Activated effector memory CD4-positive, alpha-beta T cell treated with anti-CD3 and anti-CD28 coated beads, Interleukin-2, amount 50 U/mL, for 16 hours (primary cell): ENCODE measurements around the gene TNK1.
A peak's percentile ranks its signal among the peaks of the same experiment; 100 is the strongest.
"Not testable (repeated sequence)": the region's sequence is repeated elsewhere in the genome, so short reads cannot be mapped to it uniquely, and the experiment has no call there.

Experiments
- DNase-seq: peaks from one replicate; pipeline ENCODE4 v3.0.0-alpha.2; 2020

TNK1 gene

DNA sequence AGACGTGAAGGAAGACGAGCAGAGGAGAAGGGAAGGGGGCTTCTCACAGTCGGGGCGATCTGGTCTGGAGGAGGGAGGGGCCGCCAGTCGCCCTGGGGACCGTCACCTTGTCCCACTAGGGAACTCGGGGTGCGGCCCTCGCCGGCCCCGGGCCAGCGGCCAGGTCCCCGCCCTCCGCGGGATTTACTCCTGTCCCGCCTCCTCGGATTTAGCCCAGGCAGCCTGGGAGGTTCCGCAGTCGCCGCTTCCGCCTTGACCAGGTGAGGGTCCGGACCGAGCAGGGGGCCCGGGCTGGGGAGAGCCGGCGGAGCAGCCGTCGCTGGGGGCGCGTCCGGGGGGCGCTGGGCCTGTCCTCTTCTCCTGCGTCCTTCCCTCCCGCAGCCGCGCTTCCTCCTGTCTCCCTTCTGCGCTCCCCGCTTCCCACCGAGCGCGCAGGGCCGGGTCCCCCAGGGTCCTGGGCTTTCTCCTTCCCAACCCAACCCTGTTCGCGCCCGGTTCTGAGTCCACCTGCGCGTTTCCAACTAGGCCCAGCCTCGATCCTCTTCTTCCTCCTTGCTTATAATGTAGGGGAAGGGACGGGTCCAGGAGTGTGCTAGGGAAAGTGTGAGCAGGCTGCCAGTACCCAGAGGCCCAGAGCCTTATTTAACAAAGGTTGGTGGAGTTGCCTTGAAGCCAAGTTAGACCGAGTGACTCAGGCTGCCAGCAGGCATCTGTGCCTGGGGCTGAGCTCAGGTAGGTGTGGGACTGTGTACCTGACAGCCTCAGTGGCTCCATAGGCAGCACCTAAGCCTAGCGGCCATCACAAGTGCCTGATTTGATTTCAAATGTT, at the start of gene TNK1:
TNK1 (plus strand) TSS at position 235 of the 829 bp plus-strand sequence. CDS start 1,838 bp downstream, outside the sequence.
- DNase-seq, result no peak

DNA sequence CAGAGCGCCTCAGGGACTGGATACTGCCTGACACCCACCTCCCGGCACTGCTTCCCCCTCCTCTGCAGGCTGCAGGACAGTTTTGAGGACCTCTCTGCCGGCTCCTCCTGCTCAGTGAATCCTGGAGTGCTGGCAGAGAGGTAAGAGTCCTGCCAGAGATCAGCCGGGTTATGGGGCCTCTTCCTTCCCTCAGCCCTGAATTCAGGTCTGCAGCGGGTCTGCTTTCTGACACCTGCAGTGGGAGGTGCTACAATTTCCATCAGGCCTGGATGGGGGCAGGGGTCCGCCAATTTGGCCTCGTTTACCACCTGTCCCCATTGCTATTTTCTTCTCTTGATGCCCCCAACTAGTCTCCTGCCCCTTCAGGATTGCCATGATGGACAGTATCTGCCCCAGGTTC, 48.8 kb upstream of the TNK1 start:
- no peak for DNase-seq

DNA sequence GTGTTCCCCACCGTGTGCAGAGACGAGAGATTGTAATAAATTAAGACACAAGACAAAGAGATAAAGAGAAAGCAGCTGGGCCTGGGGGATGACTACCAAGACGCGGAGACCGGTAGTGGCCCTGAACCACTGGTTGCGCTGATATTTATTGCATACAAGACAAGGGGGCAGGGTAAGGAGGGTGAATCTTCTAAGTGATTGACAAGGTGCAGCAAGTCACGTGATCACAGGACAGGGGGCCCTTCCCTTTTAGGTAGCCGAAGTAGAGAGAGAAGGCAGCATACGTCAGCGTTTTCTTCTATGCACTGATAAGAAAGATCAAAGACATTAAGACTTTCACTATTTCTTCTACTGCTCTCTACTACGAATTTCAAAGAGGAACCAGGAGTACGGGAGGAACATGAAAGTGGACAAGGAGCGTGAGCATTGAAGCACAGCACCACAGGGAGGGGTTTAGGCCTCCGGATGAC, 48.3 kb upstream of the TNK1 start:
- peak; percentile 78 for DNase-seq

DNA sequence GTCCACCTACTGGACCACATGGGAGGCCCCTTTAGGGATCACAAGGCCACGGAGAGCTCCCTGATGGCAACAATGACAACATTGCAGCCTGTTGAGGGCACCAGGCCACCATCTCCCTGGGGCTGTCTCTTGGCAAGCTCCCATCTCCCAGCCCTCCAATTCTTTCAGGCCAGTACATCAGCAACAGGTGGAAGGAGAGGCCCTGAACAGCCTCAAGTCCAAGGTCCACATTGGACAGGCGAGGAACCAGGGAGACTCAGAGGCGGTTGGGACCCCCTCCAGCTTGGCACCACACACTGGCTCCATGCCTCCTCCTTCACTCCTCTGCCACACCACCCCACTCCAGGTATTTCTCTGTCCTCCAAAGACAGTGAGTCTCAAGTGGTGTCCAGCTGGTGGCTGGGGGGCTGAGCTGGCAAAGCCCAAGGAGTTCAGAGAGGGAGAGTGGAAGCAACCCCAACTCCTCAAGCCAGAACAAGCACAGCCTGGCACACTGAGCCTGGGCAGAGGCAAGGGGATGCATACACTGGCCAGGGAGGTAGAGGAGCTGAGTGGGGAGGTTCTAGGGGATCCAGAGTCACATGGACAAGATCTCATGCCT, 45.9 kb upstream of the TNK1 start:
- no peak for DNase-seq

DNA sequence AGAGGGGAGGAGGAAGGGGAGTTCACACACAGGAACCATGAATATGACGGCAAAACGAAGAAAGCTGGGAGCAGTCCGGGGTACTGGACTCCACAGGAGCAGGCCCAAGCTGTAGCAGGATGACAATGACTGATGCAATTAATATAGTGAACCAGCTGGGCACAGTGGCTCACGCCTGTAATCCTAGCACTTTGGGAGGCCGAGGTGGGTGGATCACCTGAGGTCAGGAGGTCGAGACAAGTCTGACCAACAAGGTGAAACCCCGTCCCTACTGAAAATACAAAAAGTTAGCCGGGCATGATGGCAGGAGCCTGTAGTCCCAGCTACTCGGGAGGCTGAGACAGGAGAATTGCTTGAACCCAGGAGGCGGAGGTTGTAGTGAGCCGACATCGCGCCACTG, 45.1 kb upstream of the TNK1 start:
- DNase-seq, result not testable (repeated sequence)

DNA sequence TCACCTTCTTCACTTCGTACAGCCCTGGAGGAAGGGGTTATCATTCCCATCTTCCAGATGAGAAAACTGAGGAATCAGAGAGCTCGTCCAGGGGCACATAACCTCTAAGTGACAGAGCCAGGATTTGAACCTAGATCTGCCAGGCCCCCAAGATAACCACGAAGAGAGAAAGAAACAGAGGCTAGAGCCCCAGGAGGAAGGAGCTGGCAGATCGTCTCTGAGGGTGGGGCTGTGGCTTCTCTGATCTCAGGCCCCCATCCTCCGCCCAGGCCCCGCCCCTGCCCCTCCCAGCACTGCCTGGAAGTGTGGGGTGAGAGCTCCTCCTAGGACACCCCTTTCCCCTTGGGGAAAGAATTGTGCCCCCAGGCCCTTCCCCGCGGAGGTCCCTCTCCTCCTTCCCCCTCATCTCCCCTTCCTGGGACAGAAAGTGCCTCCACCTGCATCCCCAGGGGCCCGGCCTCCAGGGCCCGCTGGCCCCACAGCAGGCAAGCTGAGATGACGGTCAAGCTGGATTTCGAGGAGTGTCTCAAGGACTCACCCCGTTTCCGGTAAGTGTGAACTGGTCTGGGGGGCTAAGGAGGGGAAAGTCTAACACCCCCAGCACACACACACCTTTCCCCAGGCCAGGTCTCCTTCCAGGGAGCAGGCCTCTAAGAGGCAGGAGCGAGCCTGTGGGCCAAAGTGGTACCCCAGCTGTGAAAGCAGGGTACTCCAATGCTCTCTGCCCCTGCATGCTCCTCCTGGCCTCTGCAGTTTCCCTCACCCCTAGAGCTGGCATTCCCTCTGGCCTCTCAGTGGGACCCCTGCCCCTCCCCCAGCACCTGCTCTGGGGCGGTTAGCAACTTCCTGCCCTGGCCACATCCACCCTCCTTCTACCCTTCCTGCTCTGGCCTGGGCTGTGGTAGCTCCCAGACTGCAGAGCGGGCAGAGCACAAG, 44.4 kb upstream of the TNK1 start, which contains the start of gene ACAP1:
ACAP1 (plus strand) TSS at position 290 of the 936 bp plus-strand sequence; CDS start at position 496, 206 bp downstream.
- peak; percentile 94 for DNase-seq

DNA sequence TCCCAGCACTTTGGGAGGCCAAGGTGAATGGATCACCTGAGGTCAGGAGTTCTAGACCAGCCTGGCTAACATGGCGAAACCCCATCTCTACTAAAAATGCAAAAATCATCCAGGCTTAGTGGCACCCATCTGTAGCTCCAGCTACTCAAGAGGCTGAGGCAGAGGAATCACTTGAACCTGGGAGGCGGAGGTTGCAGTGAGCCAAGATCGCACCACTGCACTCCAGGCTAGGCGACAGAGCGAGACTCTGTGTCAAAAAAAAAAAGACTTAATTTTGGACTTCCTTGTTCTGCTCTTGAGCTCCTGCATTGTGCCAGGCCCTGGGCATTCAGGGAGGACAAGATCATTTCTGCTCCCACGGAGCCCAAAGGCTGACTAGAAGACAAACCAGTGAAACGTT, 43.3 kb upstream of the TNK1 start:
- DNase-seq, result not testable (repeated sequence)

DNA sequence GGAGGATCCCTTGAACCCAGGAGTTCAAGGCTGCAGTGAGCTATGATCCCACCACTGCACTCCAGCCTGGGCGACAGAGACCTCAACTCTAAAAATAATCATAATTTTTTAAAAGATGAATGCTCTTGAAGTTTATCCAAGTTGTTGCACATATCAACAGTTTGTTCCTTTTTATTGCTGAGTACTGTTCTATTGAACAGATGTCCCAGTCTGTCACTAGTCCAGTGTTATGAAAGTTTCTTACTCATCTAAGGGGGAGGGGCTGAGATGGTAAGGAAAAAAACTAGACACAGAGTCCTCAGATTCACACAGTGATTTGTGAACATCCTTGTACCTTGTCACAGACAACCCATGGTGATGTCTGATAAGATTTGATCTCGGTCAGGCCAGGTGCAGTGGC, 40.7 kb upstream of the TNK1 start:
- no peak for DNase-seq

DNA sequence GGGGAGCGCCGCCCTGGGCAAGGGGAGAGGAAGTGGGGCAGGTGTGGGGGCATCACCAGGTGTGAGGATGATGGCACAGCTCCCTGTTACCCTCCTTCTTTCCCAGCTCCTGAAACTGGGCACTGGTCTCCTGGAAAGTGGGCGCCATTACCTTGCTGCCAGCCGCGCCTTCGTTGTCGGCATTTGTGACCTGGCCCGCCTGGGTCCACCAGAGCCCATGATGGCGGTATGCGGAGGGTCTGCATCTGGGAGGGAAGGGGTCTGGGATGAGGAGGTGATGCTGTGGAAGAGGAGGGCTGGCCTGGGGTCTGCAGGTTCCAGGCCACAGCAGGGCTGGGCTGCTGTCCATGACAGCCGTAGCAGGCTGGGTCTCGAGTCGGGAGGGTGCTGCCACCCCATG, 39.0 kb upstream of the TNK1 start:
- no peak for DNase-seq

DNA sequence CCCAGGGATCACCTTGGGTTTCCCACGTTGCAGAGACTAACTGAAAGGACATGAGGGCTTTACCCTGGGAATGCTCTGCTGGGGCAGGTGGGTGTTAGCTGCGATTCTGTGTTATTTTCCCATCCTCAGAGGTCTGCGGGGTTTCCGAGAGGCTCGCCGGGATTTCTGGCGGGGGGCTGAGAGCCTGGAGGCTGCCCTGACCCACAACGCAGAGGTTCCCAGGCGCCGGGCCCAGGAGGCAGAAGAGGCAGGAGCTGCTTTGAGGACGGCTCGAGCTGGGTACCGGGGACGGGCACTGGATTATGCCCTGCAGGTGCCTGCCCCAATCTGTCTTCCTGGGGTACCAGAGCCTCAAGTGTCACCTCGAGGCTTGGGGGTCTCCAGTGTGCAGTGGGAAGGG, 37.6 kb upstream of the TNK1 start:
- no peak for DNase-seq

DNA sequence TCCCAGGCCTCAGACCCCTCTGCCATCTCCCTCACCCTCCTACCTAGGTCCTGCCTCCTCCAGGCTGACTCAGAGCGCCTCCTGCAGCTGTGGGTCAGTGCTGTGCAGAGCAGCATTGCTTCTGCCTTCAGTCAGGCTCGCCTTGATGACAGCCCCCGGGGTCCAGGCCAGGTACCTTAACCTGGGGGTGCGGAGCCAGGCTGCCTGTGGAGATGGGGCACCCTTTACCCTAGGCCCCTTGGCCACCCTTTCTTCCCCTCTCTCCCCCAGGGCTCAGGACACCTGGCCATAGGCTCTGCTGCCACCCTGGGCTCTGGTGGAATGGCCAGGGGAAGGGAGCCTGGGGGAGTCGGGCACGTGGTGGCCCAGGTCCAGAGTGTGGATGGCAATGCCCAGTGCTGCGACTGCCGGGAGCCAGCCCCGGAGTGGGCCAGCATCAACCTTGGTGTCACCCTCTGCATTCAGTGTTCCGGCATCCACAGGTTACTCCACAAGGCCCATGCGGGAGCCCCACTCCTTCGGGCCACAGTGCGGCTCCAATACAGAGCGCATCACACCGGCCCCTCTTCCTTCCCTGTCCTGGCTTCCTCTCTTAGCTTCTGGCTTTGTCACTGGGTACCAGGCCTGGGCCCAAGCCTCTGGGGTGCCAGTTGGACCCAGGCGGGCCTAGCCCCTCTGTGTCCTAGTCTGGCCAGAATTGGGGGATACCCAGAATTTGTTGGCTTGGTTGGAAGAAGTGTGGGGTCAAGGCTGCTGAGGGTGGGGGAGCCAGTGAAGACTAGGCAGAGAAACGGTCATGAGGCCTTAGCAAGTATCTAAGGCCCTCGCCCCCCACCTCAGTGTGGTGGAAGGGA, 33.9 kb upstream of the TNK1 start:
- DNase-seq, result no peak

DNA sequence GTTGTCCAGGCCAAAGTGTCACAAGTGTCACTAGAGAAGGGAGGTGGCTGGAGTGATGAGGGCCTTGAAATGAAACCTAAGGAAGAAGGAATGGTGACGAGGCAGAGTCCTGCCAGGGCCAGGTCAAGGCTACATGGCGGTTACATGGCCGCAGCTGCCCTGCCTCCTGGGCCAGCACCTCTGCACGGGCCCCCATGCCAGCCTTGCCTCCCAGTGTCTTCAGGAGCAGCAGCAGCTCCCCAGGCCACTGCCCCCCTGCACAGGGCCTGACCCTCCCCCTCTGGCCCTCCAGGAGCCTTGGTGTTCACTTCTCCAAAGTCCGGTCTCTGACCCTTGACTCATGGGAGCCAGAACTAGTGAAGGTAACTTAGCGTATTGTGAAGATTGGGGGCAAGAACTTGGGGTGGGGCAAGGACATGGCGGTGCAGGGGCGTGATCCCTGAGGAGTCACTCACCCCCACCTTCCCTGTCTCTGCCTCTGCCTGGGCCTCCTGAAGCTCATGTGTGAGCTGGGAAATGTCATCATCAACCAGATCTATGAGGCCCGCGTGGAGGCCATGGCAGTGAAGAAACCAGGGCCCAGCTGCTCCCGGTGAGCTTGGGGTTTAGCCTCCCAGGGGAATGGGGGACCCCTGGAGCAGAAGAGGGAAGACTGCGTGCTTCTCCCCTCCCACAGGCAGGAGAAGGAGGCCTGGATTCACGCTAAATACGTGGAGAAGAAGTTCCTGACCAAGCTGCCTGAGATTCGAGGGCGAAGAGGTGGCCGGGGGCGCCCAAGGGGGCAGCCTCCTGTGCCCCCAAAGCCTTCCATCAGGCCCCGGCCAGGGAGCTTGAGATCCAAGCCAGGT, 33.0 kb upstream of the TNK1 start:
- DNase-seq, result no peak

DNA sequence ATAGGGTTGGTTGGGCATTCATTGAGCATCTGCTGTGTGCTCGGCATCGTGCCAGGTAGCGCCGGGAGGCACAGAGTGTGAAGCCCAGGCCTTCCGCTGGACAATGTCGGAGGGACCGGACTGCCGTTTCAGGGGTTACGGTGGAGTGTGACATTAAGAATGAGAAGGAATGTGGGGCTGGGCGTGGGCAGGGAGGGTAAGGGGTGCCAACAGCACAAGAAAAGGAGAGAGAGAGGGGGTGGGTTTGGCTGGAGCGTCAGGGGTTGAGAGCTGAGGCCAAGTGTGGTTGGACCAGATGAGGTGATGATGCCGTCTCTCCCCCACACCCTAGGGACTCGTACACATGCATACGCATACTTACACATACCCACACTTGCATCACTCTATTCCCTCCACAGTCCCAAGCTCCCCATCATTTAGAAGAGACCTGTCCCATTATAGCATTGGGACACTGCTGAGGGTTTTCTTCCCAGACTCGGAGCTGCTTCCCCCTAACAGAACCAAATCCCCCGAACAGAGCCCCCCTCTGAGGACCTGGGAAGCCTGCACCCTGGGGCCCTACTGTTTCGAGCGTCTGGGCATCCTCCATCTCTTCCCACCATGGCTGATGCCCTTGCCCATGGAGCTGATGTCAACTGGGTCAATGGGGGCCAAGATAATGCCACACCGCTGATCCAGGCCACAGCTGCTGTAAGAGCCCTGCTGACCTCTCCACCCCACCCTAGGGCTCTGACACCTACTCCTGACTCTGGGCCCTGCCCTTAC, 32.2 kb upstream of the TNK1 start:
- DNase-seq, result no peak

DNA sequence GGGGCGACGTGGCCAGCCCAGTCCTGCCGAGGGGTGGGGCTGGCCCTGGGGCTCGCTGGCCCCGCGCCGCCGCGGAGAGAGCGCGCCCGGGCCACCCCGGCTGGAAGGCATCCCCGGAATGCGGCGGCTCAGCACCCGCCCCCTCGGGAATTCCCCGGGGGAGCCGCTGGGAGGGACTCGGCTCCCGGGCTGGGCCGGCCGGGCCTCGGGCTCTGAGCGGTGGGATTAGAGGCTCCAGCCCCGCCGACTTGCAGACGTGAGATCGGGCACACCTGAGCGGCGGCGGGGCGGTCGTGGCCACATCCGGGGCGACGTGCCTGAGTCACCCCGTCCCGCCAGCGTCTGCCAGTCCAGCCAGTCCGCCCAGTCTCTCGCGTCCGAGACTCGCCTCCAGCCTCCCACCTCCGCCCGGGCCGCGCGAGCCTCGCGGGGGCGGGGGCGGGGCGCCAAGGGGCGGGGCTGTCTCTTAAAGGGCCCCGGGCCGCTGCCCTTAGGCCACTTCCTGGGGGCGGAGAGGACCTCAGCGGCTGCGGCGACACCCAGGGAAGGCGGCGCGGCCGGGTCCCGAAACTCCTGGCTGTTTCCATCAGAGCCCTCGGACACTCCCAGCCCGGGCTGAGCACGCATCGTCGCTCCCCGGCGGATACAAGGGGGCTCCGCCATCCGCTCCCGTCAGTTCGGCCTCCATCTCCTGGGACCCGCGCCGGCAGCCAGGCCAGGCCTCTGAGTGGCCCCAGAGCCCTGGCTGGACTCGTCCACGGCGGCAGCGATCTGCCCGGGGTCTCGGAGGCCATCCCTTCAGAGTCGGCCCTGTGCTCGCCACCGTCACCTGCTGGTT, 29.0 kb upstream of the TNK1 start, which contains the start of gene KCTD11:
KCTD11 (plus strand) TSS at position 498 of the 838 bp plus-strand sequence.
- DNase-seq, result peak; percentile 90

DNA sequence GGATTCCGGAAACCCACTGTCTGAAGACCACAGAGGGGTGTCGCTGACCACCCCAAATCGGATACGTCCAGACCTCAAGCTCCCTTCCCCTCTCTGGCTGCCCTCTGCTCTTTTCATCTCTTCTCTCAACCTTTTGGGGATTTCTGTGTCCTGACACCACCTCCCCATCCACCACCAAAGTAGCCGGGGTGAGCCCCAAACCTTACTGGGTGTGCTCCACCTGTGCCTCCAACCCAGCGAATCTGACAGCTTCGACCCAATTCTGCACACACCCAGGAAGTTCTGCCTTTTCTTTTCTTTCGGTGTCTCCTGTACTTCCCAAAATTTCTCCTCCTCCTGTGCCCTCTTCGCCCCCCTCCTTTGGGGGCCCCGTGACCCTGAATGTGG, 28.4 kb upstream of the TNK1 start:
- no peak for DNase-seq

DNA sequence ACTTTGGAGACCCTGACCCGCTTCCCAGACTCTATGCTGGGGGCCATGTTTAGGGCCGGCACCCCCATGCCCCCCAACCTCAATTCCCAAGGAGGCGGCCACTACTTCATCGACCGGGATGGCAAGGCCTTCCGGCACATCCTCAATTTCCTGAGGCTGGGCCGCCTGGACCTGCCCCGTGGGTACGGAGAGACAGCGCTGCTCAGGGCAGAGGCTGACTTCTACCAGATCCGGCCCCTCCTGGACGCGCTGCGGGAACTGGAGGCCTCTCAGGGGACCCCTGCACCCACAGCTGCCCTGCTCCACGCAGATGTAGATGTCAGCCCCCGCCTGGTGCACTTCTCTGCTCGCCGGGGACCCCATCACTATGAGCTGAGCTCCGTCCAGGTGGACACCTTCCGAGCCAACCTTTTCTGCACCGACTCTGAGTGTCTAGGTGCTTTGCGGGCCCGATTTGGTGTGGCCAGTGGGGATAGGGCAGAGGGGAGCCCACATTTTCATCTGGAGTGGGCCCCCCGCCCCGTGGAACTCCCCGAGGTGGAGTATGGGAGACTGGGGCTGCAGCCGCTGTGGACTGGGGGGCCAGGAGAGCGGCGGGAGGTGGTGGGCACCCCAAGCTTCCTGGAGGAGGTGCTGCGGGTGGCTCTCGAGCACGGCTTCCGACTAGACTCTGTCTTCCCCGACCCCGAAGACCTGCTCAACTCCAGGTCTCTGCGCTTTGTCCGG, 27.8 kb upstream of the TNK1 start:
- DNase-seq, result no peak

DNA sequence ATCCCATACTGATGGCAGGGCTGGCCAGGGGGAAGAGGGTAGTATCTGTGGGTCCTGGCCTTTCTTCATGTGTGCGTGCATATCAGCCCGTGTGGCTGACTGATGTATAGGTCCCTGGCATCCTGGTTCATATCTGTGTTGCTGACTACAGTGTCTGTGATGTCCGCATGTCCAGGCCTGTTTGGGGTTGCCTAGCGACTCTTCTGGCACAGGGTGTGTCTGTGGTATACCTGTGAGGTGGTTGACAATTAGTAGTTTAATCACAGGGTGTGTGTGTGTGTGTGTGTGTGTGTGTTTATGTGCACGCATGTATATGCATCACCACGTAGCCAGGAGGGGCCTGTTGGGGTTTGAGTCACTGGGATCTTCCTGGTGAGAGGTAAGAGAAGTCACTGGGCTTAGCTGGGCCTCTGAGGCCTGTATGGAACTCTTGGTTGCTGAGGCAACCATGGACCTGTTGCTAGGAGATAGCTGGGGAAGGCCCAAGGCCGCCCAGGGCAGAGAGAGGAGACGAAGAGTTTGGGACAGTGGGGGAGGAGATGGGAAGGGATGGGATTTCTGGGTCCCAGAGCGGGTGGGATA, 26.5 kb upstream of the TNK1 start:
- DNase-seq, result no peak

DNA sequence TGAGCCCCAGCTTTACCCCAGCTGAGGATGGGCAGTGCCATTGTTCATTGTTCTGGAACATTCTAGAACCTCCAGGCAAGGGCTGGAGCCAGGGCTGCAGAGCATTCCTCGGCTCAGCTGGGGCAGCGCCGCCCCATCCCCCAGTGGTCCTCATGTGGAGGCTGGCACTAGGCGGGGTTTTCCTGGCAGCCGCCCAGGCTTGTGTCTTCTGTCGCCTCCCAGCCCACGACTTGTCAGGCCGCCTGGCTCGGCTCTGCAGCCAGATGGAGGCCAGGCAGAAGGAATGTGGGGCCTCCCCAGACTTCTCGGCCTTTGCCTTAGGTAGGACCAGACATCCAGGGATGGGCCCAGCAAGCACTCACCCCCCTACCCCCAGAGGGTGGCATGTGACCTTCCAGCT, 25.8 kb upstream of the TNK1 start, which contains the start of gene TMEM95:
TMEM95 (plus strand) TSS at position 104 of the 400 bp plus-strand sequence; CDS start at position 153, 49 bp downstream.
- no peak for DNase-seq
